Raji (cell line): ENCODE measurements around the gene KCNB1.

Source experiments
- POLR2A ChIP-seq: IDR thresholded peaks from 2 replicates; pipeline ENCODE4 v1.6.1; 2011; ENCODE audit warnings: low read depth, low read length, control low read depth; ENCODE audit not compliant: insufficient read depth

The KCNB1 gene

GRCh38 chr20:49437057-49437456, 45.4 kb downstream of the KCNB1 start:
- no peak for TF ChIP-seq POLR2A

- TF ChIP-seq POLR2A: no peak
These were observed 46.8 kb downstream of the KCNB1 start for GRCh38 chr20:49435639-49436038.

- TF ChIP-seq POLR2A: no peak
These were observed 49.1 kb downstream of the KCNB1 start for GRCh38 chr20:49433333-49433732.

GRCh38 chr20:49432550-49432949, 49.9 kb downstream of the KCNB1 start:
- TF ChIP-seq POLR2A: no peak

- no peak for TF ChIP-seq POLR2A
These were observed 51.1 kb downstream of the KCNB1 start for GRCh38 chr20:49431329-49431728.

GRCh38 chr20:49430320-49430719, 52.1 kb downstream of the KCNB1 start:
- no peak for TF ChIP-seq POLR2A

- no peak for TF ChIP-seq POLR2A
These were observed 54.5 kb downstream of the KCNB1 start for GRCh38 chr20:49427751-49428518.

DNA sequence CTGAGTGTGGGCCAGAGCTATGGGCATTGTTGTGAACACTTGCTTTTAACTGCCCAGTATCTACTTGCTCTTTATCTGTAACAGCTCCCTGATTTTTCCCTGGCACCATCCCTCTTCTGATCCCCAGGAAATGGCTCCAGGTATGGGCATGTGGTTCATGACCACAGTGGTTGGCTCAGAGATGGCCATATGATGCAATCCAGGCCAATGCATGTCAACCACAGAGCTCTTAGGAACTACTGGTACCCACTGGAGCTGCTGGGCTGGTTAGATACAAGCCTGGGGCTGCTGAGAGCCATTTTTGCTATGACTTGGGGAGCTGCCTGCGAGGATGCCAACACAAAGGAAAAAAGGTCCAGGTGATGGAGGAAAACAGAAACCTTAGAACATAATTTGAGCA, 55.6 kb downstream of the KCNB1 start:
- TF ChIP-seq POLR2A: no peak

GRCh38 chr20:49426395-49426794, 56.1 kb downstream of the KCNB1 start:
- no peak for TF ChIP-seq POLR2A

- TF ChIP-seq POLR2A: no peak
These were observed 57.9 kb downstream of the KCNB1 start for GRCh38 chr20:49424536-49424935.

DNA sequence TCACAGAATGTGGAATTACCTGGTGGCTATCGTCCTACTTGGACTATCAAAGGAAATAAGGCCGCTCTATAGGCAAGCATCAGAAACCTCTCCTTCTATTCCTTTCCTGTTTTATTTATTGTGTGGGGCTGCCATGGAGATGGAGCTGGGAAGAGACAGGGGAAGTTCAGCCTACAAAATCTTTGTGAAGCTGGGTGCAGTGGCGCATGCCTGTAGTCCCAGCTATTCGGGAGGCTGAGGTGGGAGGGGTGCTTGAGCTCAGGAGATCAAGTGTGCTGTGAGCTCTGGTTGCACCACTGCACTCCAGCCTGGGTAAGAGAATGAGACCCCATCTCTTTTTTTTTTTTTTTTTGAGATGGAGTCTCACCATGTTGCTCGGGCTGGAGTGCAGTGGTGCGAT, 60.3 kb downstream of the KCNB1 start:
- no peak for TF ChIP-seq POLR2A

DNA sequence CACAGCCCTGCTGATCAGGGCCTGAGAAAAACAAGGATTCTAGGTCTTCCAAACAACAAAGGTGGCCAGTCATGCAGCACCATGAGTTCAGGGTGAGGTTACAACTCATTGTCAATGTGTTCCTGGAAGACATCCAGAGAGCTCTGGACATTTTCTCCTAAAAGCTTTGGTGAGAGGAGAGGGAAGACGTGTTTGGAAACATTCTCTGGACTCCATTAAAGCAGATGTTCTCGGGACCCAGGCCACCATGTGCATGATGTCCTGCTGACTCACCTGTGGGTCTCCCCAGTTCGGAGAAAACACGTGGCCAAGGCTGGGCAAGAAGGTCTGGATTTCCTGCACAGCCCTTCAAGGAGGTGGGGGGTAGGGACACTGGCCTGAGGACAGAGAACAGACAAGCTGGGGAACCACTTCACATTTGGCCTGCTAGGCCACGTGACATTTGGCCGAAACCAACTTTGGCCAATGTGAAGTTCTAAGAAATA, 61.6 kb downstream of the KCNB1 start:
- no peak for TF ChIP-seq POLR2A

DNA sequence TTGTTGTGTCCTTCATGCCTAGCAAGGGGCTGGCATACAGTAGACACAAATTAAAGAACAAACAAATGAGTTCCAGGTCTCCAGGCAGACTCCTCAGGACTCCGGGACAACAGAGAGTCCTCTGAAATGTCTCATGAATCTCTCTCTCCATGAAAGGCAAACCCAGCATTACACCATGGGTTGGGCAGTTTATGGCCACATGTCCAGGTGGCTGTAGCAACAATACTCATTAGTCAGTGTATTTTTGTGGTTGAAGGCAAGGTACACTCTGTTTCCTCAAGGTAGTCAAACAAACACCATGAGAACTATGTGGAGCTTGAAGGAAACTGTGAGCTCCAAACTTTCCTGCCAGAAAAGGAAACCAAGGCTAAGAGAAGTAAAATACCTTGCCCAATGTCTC, 62.2 kb downstream of the KCNB1 start:
- TF ChIP-seq POLR2A: no peak

GRCh38 chr20:49419785-49420184, 62.7 kb downstream of the KCNB1 start:
- no peak for TF ChIP-seq POLR2A

GRCh38 chr20:49418809-49419208, 63.7 kb downstream of the KCNB1 start:
- TF ChIP-seq POLR2A: no peak

- no peak for TF ChIP-seq POLR2A
These were observed 64.5 kb downstream of the KCNB1 start for GRCh38 chr20:49417843-49418555.
